ENCODE measurements around the gene SPTB. TPM values are rescaled to one million over a fixed set of nuclear protein-coding genes. Genes with fewer than 3 reads are reported as not detected.

SPTB gene
- total RNA-seq, 4 donors from 2014 or later = 0.13 to 3.8 (median 1.5) TPM

GRCh38 chr14:64753999-64754398 is 125.7 kb downstream of the SPTB start:
- DNase-seq = no peak
- WGBS, 2 donors = 77 to 80% methylated on average over 3 of the region's 4 CpGs
- Histone ChIP-seq H3K36me3 (peaks cover 0 to 16% (median 5%) of the 10 kb centered on the region in 3 donors), H3K4me3 (no peak overlapping the region), H3K4me1 (peaks cover 14 to 41% (median 23%) of the 10 kb centered on the region in 3 donors), H3K27me3 (peaks cover 0 to 2% (median 0%) of the 10 kb centered on the region in 4 donors), H3K27ac (no peak overlapping the region), H3K9me3 (no peaks in the 10 kb centered on the region)
- intact Hi-C loops (cut with DNase I) = no loop called here
- TF ChIP-seq CTCF (IDR thresholded peaks at IDR 0.05) = no peak
- TF ChIP-seq POLR2A (IDR thresholded peaks at IDR 0.05) = no peak

- H3K27ac ChIP-seq = no peak overlapping the region
- no peaks in the 10 kb centered on the region for H3K9me3 ChIP-seq
- no peak overlapping the region for H3K4me3 ChIP-seq
- H3K27me3 ChIP-seq = peaks cover 0 to 2% (median 0%) of the 10 kb centered on the region in 4 donors
- peaks cover 8 to 35% (median 17%) of the 10 kb centered on the region in 3 donors for H3K4me1 ChIP-seq
- 94 to 96% methylated on average over 9 to 11 of the region's 13 CpGs for WGBS, 2 donors
- H3K36me3 ChIP-seq = peaks cover 0 to 22% (median 11%) of the 10 kb centered on the region in 3 donors
- intact Hi-C loops (cut with DNase I) = no loop called here
- no peak for TF ChIP-seq CTCF (IDR thresholded peaks at IDR 0.05)
- TF ChIP-seq POLR2A (IDR thresholded peaks at IDR 0.05) = no peak
- DNase-seq = no peak
Measured at GRCh38 chr14:64753374-64753773, 126.3 kb downstream of the SPTB start.

- peaks cover 3 to 30% (median 13%) of the 10 kb centered on the region in 3 donors for H3K4me1 ChIP-seq
- DNase-seq = no peak
- H3K4me3 ChIP-seq = no peak overlapping the region
- intact Hi-C loops (cut with DNase I) = no loop called here
- H3K27ac ChIP-seq = no peak overlapping the region
- H3K36me3 ChIP-seq = peaks cover under 1 to 27% (median 11%) of the 10 kb centered on the region in 3 donors
- H3K27me3 ChIP-seq = peaks cover 0 to 2% (median 0%) of the 10 kb centered on the region in 4 donors
- H3K9me3 ChIP-seq = no peaks in the 10 kb centered on the region
- 95 to 100% methylated on average over 3 to 5 of the region's 6 CpGs for WGBS, 2 donors
- no peak for TF ChIP-seq CTCF (IDR thresholded peaks at IDR 0.05)
- TF ChIP-seq POLR2A (IDR thresholded peaks at IDR 0.05) = no peak
Measured at GRCh38 chr14:64752909-64753308, 126.8 kb downstream of the SPTB start.

GRCh38 chr14:64748995-64749714 is 130.6 kb downstream of the SPTB start:
- intact Hi-C loops (cut with DNase I) = no loop called here
- Histone ChIP-seq H3K36me3 (peaks cover 11 to 65% (median 18%) of the 10 kb centered on the region in 3 donors), H3K4me3 (no peak overlapping the region), H3K9me3 (no peaks in the 10 kb centered on the region), H3K27me3 (peaks cover 0 to 2% (median 0%) of the 10 kb centered on the region in 4 donors), H3K4me1 (peaks cover 5 to 21% (median 10%) of the 10 kb centered on the region in 3 donors), H3K27ac (no peak overlapping the region)
- DNase-seq = no peak
- 92 to 97% methylated on average over 7 of the region's 51 CpGs for WGBS, 2 donors
- no peak for TF ChIP-seq POLR2A (IDR thresholded peaks at IDR 0.05)
- TF ChIP-seq CTCF (IDR thresholded peaks at IDR 0.05) = no peak

- peaks cover 5 to 21% (median 10%) of the 10 kb centered on the region in 3 donors for H3K4me1 ChIP-seq
- WGBS, 2 donors = 73 to 90% methylated on average over 3 to 4 of the region's 6 CpGs
- DNase-seq = no peak
- no peaks in the 10 kb centered on the region for H3K9me3 ChIP-seq
- peaks cover 0 to 2% (median 0%) of the 10 kb centered on the region in 4 donors for H3K27me3 ChIP-seq
- intact Hi-C loops (cut with DNase I) = no loop called here
- no peak for TF ChIP-seq CTCF (IDR thresholded peaks at IDR 0.05)
- no peak for TF ChIP-seq POLR2A (IDR thresholded peaks at IDR 0.05)
- H3K27ac ChIP-seq = no peak overlapping the region
- peaks cover 15 to 71% (median 25%) of the 10 kb centered on the region in 3 donors for H3K36me3 ChIP-seq
- H3K4me3 ChIP-seq = no peak overlapping the region
Measured at GRCh38 chr14:64748521-64748920, 131.2 kb downstream of the SPTB start.

All from esophagus squamous epithelium (tissue), 5 donors.